ENCODE measurements around the gene CSRNP3.

Gene CSRNP3

GRCh38 chr2:165621086-165621560, 151.6 kb downstream of the CSRNP3 start:
- DNase-seq (ENCODE audit: low spot score), result no peak

DNA sequence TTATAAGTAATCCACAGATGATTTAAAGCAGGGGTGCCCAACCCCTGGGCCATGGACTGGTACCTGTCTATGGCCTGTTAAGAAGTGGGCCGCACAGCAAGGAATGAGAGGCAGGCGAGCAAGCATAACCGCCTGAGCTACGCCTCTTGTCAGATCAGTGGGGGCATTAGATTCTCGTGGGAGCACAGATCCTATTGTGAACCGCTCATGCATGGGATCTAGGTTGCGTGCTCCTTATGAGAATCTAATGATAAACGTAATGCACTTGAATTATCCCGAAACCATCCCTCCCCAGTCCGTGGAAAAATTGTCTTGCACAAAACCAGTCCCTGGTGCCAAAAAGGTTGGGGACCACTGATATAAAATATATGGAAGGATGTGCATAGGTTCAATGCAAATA, 153.7 kb downstream of the CSRNP3 start:
- no peak for DNase-seq (ENCODE audit: low spot score)
- TF ChIP-seq CTCF (IDR thresholded peaks at IDR 0.05; ENCODE audit: extremely low read depth, insufficient read depth, missing control alignments), result no peak
- in situ Hi-C loops (cut with MboI; ENCODE audit: low pct_unique_long_range_greater_than_20kb, low sequenced_read_pairs, unreplicated experiment), result no loop called here

More at GRCh38 chr2:165621086-165621560, 151.6 kb downstream of the CSRNP3 start:
- in situ Hi-C loops (cut with MboI; ENCODE audit: low pct_unique_long_range_greater_than_20kb, low sequenced_read_pairs, unreplicated experiment), result no loop called here
- no peak for TF ChIP-seq CTCF (IDR thresholded peaks at IDR 0.05; ENCODE audit: extremely low read depth, insufficient read depth, missing control alignments)

DNA sequence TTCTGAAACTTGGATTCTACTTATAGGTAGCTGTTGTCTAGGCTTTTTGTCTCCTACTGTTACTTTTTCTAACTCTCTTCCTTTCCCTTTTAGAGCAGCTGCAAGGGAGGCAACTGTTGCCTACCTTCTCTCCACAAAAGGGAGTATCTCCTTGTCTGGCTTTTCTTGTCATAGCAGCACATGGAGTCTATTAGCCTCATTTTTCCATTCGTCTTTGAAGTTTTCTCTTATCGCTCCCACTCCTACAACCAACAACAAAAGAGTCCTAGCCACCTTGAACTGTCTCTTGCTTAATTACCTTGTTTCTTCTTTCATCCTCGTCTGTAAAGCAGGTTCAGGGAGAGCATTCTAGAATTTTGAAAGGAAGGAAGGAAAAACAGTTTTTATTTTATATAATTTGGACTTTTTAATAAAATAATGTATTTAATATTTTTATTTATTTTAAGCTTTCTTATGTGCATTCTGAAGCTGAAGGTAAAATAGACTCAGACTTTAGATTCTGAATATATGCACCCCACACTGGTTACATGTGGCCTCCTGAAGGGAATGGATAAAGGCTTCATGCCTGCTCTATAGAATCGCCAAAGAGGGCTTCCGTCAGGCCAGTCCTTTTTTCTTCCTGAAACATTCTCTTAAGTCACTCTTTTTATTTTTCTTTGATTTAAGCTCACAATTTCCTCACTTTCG, 154.4 kb downstream of the CSRNP3 start:
- no peak for DNase-seq (ENCODE audit: low spot score)
- in situ Hi-C loops (cut with MboI; ENCODE audit: low pct_unique_long_range_greater_than_20kb, low sequenced_read_pairs, unreplicated experiment), result no loop called here

DNA sequence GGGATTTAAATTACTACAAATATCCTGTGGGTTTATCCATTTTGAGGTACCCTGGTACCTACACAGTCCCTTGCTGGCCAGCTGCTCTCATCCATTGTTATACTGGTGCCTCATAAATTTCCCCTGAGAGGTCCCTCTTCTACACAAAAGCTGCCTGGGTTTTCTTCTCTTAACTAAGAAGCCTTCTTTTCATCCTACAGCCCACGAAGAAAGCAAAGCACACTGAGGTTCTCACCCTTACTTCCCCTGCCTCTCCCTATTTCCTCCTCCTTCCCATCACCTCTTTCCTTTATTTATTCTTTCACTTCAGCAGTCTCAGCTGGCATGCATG, 154.9 kb downstream of the CSRNP3 start:
- TF ChIP-seq CTCF (IDR thresholded peaks at IDR 0.05; ENCODE audit: extremely low read depth, insufficient read depth, missing control alignments), result no peak
- DNase-seq (ENCODE audit: low spot score), result no peak
- in situ Hi-C loops (cut with MboI; ENCODE audit: low pct_unique_long_range_greater_than_20kb, low sequenced_read_pairs, unreplicated experiment), result no loop called here

More for the DNA sequence above, 154.4 kb downstream of the CSRNP3 start:
- no peak for TF ChIP-seq CTCF (IDR thresholded peaks at IDR 0.05; ENCODE audit: extremely low read depth, insufficient read depth, missing control alignments)

- DNase-seq (ENCODE audit: low spot score), result no peak
- in situ Hi-C loops (cut with MboI; ENCODE audit: low pct_unique_long_range_greater_than_20kb, low sequenced_read_pairs, unreplicated experiment), result no loop called here
- TF ChIP-seq CTCF (IDR thresholded peaks at IDR 0.05; ENCODE audit: extremely low read depth, insufficient read depth, missing control alignments), result no peak
Measured at GRCh38 chr2:165627470-165627869, 158.0 kb downstream of the CSRNP3 start.

DNA sequence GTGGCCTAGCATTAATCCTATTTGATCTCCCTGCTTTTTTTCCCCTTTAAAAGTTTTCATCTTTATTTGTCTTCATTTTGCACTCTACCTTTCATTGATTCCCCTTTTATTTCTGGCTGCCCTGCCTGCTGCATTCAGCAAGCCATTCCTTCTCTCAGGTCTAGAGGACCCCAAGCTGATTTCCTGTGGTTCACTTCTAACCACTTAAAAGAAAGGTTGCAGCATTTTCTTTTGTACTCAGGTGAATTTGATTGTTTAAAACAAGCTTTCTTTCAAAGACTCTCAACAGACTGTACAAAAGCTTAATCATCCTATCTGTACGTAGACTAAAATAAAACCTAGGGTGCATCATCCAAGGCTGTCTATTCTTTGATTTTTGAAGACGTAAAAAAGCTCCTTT, 160.3 kb downstream of the CSRNP3 start:
- no peak for TF ChIP-seq CTCF (IDR thresholded peaks at IDR 0.05; ENCODE audit: extremely low read depth, insufficient read depth, missing control alignments)
- in situ Hi-C loops (cut with MboI; ENCODE audit: low pct_unique_long_range_greater_than_20kb, low sequenced_read_pairs, unreplicated experiment), result no loop called here
- no peak for DNase-seq (ENCODE audit: low spot score)
